T follicular helper cell (primary cell): ENCODE results near the gene FRMPD2.
"Not testable (repeated sequence)": the region's sequence is repeated elsewhere in the genome, so short reads cannot be mapped to it uniquely, and the experiment has no call there.

Experiments used
- DNase-seq: peaks from one replicate; pipeline ENCODE4 v3.0.0-alpha.2; 2020; ENCODE audit warnings: low read depth

Gene FRMPD2

DNA sequence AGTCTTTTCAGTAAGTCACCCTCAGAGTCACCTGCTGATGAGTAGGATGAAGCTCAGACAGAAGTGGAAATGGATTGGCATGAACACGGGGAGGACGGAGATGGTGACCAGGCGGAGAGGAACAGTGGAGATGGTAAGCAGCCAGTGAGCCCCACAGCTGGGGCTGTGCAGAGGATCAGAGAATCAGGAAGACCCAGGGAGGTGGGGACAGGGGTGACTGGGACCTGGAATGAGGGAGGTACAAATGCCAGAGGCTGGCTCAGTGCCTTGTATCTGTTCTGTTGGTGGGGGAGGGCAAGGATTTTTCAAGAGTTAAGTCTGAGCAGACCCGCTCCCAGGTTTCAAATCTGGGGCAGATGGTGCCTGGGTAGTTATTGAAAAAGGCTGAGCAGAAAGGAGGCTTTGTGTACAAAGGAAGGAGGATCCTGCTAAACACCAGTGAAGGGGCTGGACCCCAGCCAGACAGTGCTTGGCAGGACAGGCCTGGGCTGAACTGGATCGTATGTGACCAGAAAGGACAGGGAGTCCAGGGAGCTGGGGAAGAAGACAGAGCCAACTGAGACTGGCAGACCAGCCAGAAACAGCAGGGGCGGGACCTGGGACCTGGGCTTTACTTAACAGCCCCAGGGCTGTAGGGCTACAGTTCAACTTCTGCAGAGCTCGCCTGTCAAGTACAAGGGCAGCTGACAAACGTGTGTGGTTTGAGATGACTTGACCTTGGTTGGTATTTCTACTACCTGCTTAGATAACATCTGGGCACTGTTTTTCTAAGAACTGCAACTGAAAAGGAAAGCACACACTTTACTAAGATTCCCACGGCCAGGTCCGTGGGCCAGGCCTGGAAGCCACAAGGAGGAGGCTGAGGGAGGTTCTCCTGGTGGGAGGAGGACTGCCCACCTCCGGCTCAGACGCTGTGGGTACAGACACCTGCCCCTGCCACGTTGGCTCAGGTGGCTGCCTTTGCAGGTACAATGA is 13.2 kb upstream of the FRMPD2 start:
- DNase-seq = no peak

GRCh38 chr10:48286356-48286755 is 11.9 kb upstream of the FRMPD2 start:
- DNase-seq = no peak

DNA sequence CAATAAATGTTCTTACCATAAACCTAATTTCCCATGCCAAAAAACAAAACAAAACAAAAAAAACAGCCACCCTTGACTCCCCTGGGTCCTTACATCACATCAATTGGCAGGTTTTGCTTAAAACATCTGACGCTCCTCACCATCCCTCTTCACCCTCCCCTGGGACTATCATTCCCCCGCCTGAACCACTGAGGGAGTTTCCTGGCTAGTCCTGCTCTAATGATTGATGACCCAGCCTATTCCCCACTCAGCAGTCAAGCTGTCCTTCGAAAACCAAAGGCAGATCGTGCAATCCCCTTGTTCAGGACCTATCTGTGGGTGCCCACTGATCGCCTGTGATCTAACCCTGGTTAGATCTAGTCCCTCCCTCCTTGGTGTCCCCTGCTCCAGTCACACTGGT is 11.2 kb upstream of the FRMPD2 start:
- no peak for DNase-seq

DNA sequence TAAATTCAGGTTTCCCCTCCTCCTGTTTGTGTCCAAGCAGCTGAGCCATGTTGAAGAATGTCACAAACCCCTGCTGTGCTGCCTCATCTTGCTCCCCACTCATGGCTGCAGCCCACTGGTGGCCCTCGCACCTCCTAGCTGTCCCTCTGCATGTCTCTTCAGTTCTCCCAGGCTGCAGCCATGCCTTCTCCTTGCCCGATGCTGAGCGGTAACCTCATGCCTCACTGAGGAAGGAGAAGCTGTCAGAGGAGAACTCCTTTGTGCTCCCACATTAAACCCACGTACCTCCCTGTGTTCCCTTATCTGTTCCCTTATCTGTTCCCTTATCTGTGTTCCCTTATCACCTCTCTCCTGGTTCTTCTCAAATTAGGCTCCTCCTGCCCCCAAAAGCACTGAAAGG is 10.3 kb upstream of the FRMPD2 start:
- no peak for DNase-seq

DNA sequence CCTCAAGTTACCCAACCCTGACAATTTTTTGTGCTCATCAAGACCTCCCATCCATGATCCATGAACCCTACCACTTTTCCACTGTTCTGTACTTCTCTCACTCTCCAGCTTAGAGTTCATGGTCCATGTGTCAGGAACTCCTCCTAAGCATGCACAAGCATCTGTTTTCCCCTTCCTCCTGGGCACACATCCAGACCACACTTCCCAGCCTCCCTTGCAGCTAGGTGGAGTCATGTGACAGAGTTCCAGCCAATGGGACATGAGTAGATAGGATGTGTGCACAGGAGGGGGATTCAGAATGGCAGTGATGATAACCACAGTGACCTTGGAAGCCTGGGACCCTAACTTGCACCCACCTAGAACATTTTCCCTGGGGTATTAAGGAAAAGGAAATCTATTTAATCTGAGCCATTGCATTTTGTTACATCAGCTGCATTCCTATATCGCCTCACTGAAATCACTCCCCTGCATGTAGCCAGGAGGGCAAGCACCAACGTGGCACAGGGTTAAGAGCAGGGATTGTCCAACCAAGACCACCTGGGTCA is 9.6 kb upstream of the FRMPD2 start:
- DNase-seq = no peak

- DNase-seq = no peak
These were observed 8.3 kb upstream of the FRMPD2 start for GRCh38 chr10:48282829-48283228.

- DNase-seq = not testable (repeated sequence)
These were observed 7.2 kb upstream of the FRMPD2 start for GRCh38 chr10:48281697-48282096.

GRCh38 chr10:48279081-48279751 is 4.7 kb upstream of the FRMPD2 start:
- DNase-seq = no peak

DNA sequence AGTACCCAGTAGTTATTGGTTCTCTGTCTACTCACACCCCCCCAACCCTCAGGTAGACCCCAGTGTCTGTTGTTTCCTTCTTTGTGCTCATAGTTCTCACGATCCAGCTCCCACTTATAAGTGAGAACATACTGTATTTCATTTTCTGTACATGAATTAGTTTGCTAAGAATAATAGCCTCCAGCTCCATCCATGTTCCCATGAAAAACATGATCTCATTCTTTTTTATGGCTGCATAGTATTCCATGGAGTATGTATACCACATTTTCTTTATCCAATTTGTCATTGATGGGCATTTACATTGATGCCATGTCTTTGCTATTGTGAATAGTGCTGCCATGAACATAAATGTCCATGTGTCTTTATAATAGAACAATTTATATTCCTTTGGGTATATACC is 2.6 kb upstream of the FRMPD2 start:
- no peak for DNase-seq

- no peak for DNase-seq
These were observed 755 bp downstream of the FRMPD2 start for GRCh38 chr10:48273741-48274140.

DNA sequence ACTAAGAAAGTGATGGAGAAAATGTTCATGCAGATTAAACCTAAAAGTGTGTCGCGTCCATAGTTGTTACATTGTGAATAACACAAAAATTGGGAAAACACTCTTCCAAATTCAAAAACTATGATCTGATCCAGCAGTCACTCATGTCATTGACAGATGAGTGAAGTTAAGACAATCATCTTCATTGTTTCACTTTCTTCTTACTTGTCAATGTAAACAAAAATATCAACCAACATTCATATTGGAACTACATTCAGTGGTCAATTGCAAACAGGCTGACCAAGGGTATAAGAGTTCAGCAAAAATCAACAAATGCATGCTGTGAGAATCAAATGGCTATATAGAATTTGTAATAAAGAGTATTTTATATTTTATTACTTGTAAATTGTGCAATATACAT is 1.8 kb downstream of the FRMPD2 start:
- DNase-seq = no peak

DNA sequence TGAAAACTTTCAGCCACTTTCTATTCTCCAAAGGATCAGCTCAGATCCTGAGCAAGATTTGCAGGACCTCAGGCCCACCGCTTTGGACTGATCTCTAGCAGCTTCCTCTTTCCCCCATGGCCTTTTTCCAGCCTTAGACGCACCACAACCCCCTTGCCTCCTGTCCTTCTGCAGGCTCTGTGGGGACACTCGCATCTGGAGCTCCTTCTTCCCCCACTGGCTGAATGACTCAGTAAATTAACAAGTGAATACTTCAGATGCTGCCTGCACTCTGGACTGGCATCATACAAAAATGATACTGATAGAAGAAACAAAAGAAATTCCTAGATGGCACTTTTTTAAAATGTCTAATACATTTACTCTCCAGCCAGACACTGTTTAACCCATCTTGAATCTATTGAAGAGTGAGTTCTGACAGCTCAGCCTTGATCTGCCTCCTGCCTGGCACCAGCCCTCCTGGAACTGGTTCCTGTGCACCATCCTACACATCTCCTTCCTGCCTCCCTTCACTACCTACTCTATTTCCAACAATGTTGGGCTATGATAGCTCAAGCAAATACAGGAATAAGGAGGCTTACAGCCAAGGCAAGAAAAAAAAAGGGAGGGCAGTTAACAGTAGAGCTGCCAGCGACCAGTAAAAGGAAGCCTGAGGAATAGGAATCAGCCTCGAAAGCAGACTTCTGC is 3.3 kb downstream of the FRMPD2 start:
- DNase-seq = no peak

- DNase-seq = no peak
These were observed 8.0 kb downstream of the FRMPD2 start for GRCh38 chr10:48266528-48266927.

GRCh38 chr10:48258105-48258504 is 16.4 kb downstream of the FRMPD2 start:
- no peak for DNase-seq

DNA sequence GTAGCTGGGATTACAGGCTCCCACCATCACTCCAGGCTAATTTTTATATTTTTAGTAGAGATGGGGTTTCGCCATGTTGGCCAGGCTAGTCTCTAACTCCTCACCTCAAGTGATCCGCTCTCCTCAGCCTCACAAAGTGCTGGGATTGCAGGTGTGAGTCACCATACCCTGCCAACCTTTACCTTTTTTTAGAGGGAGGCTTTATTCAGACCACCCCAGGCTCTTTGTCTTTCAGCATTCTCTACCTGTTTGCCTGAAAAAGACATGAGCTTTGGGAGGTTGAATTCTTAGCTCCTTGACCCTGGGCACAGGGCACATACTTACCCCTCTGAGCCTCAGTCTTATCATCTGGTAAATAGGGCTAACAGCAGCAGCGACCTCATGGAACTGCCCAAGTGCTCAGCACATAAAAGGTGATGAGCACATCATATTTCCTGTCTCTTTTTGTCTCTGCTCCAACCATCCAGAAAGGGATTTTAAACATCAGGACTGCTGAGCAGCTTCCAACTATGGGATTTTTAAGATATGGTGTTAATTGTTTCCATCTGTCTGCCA is 17.0 kb downstream of the FRMPD2 start:
- DNase-seq = no peak

DNA sequence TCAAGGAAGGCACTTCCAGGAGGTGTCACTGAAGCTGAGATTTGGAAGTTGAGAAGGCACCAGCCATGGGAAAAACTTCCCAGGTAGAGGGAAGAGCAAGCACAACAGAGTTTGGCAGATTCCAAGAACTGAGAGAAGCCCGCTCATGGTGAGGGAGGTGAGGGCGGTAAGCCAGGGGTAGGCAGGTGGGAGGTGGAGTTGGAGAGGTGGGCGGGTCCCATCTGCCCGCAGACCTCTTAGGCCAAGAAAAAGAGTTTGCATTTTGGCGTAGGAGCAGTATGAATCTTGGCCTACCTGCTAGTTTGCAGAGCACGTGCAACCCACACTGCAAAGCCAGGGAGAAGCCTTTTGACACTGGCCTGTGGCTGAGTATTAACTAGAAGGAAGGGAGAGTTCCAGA is 18.8 kb downstream of the FRMPD2 start:
- no peak for DNase-seq

DNA sequence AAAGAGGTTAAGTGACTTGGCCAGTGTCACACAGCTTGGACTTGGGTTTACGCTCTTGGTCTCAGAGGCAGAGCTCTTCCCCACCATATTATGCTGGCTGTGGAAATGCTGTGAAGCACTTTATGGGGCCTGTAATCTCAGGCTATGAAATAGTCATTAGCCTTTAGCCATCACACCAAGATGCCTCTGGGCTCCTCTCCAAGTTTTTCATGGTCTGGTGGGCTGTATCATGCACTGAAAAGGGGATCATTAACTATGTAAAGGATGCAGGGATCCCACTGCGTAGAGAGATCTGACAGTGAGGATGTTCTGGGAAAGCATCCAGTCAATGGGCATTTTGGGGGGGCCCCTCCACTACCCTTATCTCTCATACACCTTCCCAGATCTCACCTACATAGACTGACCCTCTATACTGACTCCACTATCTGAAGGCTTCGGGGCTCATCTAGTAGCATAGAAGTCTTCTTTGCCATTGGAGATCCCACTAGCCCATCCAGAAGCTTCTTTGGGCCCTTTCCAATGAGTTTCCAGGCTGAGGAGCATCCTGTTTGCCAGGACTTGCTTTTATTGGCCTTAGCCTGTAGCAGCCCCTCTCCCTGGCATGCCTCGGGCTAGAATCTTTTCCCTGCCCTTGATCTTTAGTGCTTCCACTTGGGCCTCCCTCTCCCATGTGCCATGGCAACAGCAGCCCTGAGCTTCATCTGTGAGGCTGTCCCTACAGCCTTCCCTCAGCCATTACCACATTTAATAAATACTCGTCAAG is 19.6 kb downstream of the FRMPD2 start:
- no peak for DNase-seq

GRCh38 chr10:48253970-48254657 is 20.4 kb downstream of the FRMPD2 start:
- no peak for DNase-seq

DNA sequence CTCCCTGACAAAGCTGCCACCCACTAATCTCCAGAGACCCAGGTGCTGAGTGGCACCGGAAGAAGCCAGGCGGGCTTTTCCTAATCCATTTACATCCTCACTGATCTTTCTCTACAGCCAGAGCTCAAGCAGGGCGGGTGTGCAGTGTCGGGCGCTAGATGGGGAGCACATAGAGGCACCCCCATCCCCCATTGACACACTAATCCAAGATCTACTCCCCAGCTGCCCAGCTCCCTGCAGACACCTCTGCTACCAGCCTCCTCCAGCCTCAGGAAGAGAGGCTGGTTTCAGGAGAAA is 22.2 kb downstream of the FRMPD2 start:
- DNase-seq = no peak

- no peak for DNase-seq
These were observed 22.8 kb downstream of the FRMPD2 start for GRCh38 chr10:48251525-48252353.
